WI38 (cell line): ENCODE measurements around the gene PYY.
"Not testable (repeated sequence)": the region's sequence is repeated elsewhere in the genome, so short reads cannot be mapped to it uniquely, and the experiment has no call there.

Source experiments
- H3K4me3 ChIP-seq: 2 replicates; pipeline ENCODE4 v1.5.1; 2011; ENCODE audit warnings: low read depth, mild to moderate bottlenecking, control low read depth, low read length
- CTCF ChIP-seq: IDR thresholded peaks from 2 replicates; pipeline ENCODE4 v1.5.1; 2012; ENCODE audit warnings: low read depth, mild to moderate bottlenecking, control low read depth, low read length

The PYY gene

GRCh38 chr17:43932923-43933322 lies 20.8 kb downstream of the PYY start:
- no peak overlapping the region for H3K4me3 ChIP-seq
- TF ChIP-seq CTCF = no peak

- TF ChIP-seq CTCF = no peak
Observed at GRCh38 chr17:43932357-43932756, 21.4 kb downstream of the PYY start.

DNA sequence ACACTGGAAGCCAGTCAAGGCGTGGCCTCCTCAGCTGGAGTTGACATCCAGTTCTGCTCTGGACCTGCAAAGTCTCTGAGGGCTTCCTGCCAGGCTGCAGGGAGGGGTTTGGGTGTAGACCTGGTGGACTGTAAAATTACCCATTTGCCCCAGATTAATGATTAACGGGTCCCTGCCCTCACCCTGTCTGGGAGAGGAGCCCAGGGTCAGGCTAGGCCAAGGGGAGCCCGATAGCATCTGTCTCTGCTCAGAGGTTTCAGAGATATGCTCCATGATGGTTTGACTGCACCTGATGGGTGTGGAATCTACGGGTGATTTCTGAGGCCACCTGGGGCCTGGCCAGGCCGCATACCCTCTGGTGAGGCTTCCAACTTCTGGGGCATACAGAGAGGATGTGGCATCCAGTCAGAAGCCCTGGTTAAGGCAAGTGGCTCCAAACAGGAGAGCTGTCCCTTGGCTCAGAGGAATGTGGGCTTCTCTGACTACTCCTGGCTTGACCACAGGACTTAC lies 22.6 kb downstream of the PYY start:
- no peak overlapping the region for H3K4me3 ChIP-seq
- TF ChIP-seq CTCF = no peak

More at GRCh38 chr17:43932357-43932756, 21.4 kb downstream of the PYY start:
- no peak overlapping the region for H3K4me3 ChIP-seq

DNA sequence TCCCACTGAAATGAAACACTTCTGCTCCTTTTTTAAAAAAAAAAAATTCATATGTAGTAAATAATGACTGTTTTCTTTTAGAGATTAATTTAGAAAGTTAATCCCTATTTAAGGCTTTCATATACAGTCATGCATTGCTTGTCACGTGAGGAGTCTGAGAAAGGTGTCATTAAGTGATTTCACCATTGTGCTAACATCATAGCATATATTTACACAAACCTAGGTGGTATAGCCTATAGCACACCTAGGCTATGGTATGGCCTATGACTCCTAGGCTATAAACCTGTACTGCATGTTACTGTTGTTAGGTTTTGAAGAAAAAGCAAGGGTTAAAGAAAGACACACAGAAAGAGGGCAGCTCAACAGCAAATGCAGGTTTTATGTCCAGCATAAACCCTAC lies 25.1 kb downstream of the PYY start:
- H3K4me3 ChIP-seq = no peak overlapping the region
- TF ChIP-seq CTCF = no peak

DNA sequence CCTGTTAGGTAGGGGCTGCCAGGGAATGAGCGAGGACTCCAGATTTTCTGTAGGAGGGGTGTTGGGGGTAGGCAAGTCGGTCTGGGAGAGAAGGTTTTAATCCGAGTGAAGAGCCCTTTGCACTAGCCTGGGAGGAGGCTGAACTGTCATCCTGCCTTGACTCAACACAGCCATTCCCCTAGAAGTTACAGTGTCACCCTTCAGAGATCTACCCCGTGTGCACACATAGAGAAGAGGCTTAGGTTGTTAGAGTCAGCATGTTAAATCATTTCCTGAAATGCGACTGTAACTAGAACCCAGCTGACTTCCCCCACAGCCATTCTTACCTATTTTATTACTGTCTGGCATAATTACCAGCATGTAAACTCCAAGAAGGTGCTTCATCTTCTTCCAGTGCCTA lies 25.8 kb downstream of the PYY start:
- H3K4me3 ChIP-seq = not testable (repeated sequence)

- H3K4me3 ChIP-seq = no peak overlapping the region
- TF ChIP-seq CTCF = no peak
Observed at GRCh38 chr17:43927060-43927864, 26.5 kb downstream of the PYY start.

DNA sequence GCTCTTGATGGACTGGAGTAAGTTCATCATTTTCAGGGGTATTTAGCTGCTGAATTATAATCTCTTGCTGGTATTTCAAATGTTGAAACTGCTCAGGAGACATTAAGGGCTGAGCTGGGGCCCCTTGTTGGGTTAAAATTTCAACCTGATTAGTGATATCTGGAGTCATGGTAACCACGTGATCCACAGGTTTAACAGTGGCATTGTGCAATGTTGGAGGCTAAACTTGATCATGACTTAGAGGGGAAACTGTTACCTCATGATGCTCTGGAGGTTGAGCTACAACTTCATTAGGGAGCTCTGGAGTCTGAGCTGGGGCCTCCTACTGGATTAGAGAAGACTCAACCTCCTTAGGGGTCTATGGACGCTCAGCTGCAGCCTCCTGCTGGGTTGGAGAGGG lies 29.2 kb downstream of the PYY start:
- H3K4me3 ChIP-seq = no peak overlapping the region
- no peak for TF ChIP-seq CTCF
